Stimulated activated CD8-positive, alpha-beta memory T cell treated with anti-CD3 and anti-CD28 coated beads, Interleukin-7, amount 100 ng/mL, for 24 hours (primary cell): ENCODE measurements around the gene HSD11B1.

Experiments used
- DNase-seq: peaks from one replicate; pipeline ENCODE4 v3.0.0-alpha.2; 2020; ENCODE audit warnings: low read depth

HSD11B1 gene

DNA sequence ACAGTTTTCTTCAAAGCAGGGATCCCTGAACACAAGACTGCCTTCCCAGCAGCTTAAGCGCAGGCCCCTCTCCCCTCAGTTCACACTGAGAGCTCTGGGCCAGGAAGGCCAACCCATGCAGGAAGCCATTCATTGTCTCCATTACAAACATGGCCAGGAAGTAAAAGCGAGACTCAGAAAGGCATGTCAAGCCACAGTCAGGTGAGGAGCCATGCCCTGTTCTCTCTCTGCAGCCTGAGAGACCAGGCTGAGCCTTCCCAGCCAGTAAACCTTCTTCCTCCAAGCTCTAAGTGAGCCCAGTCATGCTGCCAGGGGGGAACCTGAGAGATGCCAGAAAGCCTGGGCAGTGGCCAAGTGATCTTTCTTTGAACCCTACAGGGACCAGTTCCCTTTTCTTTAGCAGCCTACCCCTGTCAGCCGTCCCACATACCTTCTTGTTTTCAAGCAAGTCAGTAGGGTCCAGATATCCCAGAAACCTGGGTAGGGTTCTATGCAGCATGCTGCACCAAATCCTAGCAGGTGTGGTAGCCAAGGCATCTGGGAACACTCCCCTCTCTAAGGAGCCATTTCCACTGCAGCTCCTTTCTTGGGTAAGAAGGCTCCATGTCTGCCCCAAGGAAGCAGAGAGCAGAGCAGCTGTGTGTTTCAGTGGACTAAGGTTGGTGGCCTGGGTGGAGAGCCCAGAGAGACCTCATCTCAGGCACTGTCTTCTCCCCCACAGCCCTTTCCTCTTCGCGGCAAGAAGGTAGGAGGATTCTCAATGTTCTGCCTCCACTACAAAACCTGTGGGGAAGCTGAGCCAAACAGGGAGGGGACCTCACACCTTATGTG, 52.2 kb downstream of the HSD11B1 start:
- no peak for DNase-seq

DNA sequence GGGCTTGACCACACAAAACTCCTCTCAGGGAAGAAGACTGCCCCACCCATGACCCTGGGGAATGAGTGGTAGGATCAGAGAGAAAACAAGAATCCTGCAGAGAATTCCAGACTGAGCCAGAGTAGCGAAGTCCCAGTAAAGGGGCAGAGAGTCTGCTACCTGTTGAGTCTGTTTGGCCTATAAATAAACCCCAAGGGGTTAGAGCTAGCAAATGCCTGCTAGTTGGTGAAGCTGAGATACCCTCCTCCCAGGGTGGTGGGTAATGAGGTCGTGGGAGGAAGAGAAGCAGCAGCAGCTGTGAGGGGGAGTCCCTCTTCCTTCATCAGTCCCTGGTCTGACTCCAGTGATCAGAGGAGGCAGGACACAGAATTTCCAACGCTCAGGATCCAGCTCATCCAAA, 53.8 kb downstream of the HSD11B1 start:
- no peak for DNase-seq

DNA sequence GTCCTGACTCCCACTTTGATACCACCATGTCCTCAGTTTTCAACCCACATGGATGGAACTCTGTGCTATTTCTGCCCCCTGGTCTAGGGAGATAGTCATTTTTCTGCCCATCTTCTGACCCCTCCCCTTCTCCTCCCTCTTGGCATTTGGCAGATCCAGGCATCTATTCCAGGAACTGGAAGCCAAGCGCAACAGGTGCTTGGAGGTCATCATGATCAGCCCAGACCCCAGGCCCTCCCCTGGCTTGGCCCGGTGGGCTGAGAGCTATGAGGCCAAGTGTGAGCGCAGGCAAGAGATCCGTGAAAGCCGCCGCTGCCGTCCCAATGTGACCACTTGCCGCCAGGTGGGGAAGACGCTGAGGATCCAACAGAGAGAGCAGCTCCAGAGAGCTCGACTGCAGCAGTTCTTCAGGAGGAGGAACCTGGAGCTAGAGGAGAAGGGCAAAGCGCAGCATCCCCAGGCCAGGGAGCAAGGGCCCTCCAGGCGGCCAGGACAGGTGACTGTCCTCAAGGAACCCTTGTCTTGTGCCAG, 55.2 kb downstream of the HSD11B1 start:
- DNase-seq: no peak

DNA sequence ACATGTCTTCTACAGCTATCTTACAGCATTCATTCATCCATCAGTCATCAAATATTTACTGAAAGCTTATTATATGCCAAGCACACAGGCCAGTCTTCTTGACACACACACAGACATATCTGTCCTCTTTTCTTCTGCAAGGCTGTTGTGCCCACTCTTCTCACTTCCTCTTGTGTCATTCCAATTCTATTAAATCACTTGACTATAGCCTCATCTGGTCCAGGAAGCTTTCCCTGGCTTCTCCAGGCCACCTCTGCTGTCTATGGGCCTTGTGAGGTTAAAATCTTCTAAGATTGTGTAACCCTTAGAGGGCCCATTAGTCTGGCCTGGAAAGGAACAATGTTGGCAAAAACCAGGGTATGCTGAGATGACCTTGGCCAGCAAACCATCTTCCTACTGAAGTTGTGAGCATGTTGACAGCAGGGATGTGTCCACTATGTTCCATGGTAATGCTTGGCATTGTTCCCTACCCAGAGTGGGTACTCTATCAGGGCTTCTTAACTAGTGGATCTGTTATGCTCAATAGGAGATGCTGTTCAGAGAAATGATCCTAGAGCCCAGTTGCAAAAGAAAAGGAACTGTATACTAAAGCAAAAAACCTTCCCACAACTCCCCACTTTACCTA, 56.5 kb downstream of the HSD11B1 start:
- DNase-seq: no peak

DNA sequence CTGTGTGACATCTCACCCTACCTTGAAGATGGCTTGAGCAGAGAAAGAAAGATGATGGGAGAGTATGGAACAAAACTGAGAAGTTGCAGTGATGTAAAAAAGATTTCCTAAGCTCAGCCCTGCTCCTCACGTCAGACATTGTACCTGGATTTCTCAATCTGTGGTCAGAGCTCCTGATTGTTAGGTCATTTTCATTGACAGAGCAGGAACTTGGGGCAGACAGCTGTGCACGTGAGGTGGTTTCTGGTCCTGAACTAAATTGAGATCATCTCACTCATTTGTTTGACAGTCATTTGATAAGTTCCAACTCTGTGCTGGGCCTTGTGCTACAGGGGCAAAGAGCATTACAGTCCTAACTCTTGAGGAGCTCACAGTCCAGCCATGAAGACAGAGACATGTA, 61.4 kb downstream of the HSD11B1 start:
- DNase-seq: no peak

DNA sequence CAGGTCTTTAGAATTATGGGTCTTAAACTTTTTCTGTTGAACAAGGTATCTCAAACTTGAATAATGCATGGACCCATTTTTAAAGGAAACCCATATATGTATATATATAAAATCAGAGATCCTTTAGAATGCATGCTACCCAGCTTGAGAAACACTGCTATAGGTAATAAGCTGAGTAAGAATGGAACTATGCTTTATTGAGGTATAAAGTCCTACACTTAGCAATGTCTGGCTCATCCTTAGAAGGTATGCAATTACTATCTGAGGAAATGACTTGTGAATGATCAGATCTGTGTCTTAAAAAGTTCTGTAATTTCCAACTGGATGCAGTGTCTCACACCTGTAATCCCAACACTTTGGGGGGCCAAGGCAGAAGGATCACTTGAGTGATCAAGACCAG, 62.5 kb downstream of the HSD11B1 start:
- no peak for DNase-seq

DNA sequence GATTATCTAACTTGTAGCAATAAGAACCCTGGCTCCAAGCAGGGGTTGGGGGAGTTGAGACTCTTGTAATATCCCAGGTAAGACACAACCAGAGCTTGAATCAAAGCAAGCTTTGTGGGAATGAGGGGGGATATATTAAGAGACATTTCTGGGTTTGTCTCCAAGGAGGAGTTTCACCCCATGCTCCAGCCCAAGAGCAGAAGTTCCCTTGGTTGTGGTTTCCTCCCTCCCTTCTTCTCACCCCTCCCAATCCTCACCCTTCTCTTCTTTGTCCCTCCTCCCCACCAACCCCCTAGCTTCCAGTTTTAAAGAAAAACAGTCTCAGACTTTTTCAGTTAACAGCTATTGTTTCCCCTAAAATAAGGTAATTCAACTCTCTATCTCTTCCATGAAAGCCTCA, 63.1 kb downstream of the HSD11B1 start:
- no peak for DNase-seq

DNA sequence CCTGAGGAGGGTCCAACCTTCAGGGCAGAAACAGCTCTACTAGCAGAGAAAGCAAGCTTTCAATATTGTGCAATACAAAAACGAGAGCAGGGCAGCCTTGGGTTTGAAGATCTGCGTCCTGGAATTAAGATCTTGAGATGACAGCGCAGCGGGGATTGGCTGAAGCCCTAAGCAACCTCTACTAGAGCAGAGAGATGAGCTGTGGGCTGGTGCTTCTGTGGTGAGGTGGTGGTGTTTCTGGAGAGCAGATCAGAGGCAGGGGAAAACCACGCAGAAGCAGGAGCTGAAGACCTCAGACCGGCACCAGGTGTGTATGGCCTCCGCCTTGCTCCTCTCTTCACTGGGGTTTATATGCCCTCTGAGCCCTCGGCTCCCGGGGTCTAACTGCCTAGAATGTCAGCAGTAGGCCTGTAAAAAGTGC, 63.7 kb downstream of the HSD11B1 start:
- peak; percentile 52 for DNase-seq

DNA sequence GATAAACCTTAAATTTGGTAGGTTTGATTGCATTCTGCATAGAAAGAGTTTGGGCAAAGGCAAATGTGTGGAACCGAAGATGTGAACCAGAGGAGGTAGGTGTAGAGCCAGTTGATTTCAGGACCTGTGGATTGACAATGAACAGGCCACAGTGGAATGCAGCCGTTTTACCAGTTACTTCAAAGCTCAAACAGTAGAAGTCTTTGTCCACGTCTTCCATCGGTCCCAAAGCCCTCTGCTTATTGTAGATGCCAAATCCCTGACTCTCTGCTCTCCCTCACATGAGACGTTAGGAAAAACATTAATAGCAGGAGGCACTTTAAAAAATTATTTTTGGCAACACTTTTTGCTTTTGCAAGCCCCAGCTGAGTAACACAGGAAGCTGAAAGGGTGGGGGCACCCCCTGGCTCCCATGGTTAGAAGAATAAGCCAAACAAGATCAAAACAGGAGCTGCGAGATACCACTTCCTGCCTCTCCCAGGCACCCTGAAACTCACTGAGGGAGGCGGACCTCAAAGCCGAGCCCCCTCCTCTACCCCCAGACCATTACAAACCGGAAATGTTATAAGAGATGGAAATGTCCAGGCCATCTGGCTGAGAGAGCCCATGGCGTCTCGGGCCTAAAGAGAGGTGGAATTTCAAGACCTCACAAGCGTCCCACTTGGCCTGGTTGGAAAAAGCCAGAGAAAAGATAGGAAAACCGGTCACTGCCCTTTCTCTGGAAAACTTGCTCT, 64.7 kb downstream of the HSD11B1 start:
- DNase-seq: peak; percentile 51

DNA sequence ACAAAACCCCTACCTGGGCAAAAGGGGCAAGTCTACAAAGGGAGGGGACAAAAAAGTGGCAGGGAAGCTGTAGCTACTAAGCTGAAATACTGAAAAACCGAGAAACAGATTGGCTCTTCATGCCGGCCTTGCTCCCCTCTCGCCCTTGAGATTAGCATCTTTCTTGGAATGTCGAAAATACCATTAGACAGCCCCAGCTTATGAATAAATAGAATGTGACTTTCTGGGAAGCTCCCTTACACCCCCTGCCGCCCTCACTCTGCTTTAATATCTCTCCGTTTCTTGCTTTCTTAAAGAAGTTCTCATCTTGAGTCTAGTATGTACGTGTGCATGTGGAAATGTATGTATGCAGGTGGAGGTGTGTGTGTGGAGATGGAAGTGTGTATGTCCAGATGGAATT, 65.3 kb downstream of the HSD11B1 start:
- DNase-seq: no peak

DNA sequence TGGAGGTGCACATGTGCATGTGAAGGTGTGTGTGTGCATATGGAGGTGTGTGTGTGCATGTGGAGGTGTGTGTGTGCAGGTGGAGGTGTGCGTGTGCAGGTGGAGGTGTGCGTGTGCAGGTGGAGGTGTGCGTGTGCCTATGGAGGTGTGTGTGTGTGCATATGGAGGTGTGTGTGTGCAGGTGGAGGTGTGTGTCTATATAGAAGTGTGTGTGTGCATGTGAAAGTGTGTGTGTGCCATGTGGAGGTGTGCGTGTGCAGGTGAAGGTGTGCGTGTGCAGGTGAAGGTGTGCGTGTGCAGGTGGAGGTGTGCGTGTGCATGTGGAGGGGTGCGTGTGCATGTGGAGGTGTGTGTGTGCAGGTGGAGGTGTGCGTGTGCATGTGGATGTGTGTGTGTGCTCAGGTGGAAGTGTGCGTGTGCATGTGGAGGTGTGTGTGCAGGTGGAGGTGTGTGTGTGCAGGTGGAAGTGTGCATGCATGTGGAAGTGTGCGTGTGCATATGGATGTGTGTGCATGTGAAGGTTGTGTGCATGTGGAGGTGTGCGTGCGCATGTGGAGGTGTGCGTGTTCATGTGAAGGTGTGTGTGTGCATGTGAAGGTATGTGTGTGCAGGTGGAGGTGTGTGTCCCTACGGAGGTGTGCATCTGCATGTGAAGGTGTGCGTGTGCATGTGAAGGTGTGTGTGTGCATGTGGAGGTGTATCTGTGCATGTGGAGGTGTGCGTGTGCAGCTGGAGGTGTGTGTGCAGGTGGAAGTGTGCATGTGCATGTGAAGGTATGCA, 66.2 kb downstream of the HSD11B1 start:
- no peak for DNase-seq

DNA sequence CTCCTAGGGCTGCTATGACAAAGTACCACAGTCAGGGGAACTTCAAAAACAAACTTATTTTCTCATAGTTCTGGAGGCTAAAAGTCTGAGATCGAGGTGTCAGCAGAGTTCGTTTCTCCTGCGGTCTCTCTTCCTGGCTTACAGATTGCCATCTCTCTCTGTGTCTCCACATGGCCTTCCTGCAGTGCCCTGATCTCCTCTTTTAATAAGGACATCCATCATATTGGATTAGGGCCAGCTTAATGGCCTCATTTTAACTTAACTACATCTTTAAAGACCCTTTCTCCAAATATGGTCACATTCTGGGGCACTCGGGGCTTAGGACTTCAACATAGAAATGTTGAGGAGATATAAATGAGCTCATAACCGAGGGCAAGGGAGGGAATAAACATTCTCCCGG, 67.5 kb downstream of the HSD11B1 start:
- DNase-seq: no peak

DNA sequence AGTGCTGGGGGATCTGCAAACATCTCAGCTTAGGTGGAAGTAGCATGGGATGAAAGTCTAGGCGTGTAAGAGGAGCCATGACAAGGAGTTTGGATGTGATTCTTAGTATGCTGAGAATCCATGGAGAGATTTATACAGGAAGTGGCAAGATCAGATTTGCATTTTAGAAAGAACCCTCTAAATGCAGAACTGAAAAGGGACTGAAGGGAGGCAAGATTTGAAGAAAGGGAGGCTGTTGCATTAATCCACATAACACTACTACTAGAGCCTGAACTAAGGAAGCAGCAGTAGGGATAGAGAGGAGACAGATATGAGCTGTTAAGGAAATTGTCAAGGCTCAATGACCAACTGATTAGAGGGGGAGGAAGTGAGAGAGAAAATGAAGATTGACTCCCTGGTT, 69.9 kb downstream of the HSD11B1 start:
- no peak for DNase-seq

DNA sequence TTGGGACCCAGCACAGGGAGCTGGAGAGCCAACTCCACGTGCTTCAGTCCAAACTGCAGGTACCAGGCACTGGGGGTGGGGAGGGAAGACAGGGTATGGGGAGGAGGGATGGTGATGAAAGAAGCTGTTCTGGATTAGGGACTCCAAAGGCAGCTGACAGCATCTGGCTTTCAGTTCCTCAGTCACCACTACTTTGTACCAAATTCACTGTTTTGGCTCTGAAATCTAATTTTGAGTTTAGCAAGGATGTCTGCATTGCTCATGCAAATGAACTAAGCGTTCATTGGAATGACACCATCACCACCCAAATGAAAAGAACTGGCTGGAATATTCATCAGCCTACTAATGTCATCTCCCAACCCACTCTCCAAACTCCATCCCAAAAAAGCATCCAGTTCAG, 71.0 kb downstream of the HSD11B1 start:
- no peak for DNase-seq

DNA sequence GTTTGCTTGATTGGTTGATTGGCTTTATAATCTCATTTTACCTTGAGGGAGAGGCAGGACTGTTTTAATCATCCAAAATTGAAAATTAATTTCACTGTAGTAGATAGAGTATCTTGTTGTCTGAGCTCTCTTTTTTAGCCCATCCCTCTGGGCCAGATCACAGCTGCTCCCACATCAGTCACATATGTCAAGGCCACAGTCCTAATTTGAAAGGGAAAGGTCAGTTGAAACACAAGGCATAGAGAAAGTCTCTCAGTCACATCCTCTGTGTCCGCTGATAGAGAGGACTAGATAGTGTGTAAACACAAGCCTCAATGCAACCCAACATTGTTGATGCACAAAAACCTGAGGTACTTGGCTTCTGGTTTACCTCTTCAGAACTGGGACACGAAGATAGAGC, 72.9 kb downstream of the HSD11B1 start:
- DNase-seq: no peak

DNA sequence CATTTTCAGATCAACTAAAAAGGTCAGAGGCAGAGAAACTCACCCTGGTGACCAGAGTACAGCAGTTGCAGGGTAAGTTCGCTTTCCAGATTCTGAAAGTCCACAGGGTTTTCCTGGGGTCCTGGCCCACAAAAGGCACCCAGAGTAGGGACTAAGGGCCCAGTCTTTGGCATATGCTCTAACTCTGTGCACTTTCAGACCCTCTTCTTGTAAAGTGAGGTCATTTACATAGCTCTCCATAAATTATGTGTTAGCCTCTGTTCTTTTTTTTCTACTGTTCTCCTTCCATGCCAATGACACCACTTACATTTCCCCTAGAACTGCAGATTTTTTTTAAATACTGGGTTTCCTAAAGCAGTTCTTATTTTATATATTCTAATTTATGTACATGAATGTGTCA, 73.5 kb downstream of the HSD11B1 start:
- no peak for DNase-seq

DNA sequence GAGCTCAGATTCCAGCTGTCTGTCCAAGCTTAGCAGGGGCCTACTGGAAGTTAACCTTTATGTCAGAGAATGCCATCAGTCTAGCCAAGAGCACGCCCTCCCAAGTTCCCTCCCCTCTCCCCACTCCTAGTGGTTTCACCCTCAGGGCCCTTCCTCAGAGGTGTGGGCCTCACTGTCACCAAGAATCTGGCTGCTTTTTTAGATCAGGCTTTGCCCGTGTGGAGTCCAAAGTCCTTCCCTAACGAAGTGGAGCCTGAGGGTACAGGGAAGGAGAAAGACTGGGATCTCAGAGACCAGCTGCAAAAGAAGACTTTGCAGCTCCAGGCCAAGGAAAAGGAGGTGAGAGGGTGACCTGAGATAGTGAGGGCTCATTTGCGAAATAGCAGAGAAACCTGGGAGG, 75.6 kb downstream of the HSD11B1 start:
- no peak for DNase-seq

DNA sequence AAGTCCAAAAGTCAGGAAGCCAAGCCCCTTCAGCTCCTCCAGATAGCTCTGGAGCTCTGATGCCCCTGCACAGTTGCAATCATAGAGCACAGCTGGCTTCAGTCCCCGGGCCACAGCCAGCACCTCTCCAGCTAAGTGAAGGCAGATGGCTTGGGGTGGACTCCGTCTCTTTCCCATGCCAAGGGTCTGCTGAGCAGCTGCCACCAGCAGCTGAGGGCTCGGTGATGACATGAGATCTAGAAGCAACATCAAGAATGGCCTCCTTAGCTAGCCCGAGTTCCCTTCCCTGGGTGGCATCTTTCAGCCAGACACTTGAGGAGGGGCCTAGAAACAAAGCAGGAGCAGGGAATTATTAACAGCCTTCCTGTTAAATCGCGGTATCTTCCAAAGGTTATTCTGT, 78.7 kb downstream of the HSD11B1 start:
- no peak for DNase-seq
